CD4-positive, alpha-beta T cell treated with Interleukin-15 for 4 hours (primary cell): ENCODE data around the gene RINL.

Source experiments
- DNase-seq: peaks from one replicate; pipeline ENCODE4 v3.0.0-alpha.2; 2020; ENCODE audit warnings: low spot score

The RINL gene

GRCh38 chr19:38849147-38849859 lies 28.8 kb downstream of the RINL start:
- DNase-seq, result peak; percentile 98

GRCh38 chr19:38848299-38849146 lies 29.6 kb downstream of the RINL start:
- no peak for DNase-seq

- DNase-seq, result no peak
Measured at GRCh38 chr19:38846097-38846496, 32.0 kb downstream of the RINL start.

- no peak for DNase-seq
Measured at GRCh38 chr19:38845374-38846024, 32.6 kb downstream of the RINL start.

DNA sequence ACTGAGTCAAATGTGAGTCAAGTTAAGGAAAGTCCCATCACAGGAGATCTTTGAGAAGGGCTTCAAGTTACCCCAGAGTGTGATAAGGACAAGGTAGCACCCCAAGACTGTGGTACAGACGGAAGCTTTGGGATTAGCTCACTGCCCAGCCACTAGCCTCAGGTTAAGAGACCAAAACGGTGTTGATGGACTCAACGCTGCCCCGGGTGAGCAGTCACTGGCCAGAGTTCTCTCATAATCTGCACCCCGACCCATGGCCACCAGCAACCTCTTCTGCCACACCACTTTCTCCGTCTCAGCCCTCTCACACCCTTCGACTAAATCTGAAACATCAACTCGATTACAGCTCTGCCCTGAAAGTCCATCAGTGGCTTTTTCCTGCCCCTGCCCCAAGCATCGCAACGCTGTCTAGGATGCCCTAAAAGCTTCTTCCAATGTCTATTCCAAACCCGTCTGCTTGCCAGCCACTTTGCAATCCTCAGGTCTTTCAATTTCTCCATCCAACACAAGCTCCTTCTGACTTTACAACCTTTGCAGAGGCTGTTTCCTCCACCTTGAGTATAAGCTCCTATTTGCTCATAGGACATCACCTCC lies 33.9 kb downstream of the RINL start:
- DNase-seq, result no peak

GRCh38 chr19:38843175-38843758 lies 34.8 kb downstream of the RINL start:
- DNase-seq, result no peak

DNA sequence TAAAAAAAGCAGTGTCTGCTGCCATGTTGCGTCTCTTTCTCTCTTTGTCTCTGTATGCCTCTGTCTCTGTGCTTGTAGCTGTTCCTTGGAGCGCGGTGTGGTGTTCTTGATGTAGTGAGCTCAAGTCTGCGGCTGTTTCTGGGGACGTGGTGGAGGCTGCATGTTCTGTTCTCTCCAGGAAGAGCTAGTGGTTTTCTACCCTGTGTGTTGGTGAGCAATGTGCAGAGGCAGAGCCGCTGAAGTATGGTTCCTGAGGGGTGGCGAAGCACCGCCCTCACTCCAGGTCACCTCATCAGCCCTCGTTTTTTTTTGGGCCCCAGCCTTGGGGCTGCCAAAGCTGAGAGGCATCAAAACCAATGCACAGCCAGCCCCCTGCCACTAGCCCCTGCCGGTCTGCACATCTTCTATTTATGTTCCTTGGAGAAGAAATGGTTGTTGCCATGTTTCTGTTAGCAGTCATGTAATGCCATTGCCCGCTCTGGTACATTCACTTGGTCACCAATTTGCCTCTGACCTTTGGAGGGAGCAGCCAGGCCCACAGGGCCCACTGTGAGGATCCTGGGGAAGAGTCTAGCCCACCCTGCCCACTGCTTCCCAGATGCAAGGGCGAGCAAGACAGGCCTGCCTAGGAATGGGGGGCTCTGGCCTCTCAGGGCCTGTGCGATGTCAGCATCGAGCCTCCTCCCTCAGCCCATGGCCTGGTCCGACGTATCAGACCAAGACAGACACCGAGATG lies 35.5 kb downstream of the RINL start:
- peak; percentile 81 for DNase-seq

DNA sequence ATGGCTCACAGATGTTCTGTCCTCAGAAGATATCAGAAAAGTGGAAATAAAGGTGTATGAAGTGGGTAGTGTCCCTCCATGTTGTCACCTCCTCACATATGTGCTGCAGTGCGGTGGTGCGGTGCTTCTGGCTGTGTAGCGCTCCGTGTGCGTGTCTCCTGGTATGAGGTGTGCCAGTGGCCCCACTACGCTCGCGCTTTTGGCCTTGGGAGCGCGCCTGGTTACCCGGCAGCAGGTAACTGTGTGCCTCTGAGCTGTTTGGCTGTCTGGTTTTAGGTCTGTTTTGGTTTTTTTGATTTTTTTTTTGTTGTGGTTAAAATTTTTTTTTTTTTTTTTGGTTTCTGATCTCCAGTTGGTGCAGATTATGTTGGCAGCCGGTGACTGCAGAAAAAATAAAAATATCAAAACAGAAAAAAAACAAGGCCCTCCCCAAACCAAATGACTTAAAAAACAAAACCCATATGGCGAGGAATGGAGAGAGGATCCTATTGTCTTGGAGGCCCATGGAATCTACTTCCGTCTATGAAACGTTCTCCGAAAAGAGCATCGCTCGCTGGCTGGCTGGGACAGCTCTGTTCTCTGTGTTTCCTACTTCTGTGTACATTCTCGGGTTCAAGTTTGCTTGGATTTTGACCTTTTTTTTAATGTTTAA lies 36.2 kb downstream of the RINL start:
- DNase-seq, result peak; percentile 66

- no peak for DNase-seq
Measured at GRCh38 chr19:38841180-38841766, 36.8 kb downstream of the RINL start.

GRCh38 chr19:38840583-38840968 lies 37.5 kb downstream of the RINL start:
- no peak for DNase-seq

GRCh38 chr19:38839816-38840582 lies 38.1 kb downstream of the RINL start:
- DNase-seq, result no peak

- no peak for DNase-seq
Measured at GRCh38 chr19:38838986-38839761, 38.9 kb downstream of the RINL start.

DNA sequence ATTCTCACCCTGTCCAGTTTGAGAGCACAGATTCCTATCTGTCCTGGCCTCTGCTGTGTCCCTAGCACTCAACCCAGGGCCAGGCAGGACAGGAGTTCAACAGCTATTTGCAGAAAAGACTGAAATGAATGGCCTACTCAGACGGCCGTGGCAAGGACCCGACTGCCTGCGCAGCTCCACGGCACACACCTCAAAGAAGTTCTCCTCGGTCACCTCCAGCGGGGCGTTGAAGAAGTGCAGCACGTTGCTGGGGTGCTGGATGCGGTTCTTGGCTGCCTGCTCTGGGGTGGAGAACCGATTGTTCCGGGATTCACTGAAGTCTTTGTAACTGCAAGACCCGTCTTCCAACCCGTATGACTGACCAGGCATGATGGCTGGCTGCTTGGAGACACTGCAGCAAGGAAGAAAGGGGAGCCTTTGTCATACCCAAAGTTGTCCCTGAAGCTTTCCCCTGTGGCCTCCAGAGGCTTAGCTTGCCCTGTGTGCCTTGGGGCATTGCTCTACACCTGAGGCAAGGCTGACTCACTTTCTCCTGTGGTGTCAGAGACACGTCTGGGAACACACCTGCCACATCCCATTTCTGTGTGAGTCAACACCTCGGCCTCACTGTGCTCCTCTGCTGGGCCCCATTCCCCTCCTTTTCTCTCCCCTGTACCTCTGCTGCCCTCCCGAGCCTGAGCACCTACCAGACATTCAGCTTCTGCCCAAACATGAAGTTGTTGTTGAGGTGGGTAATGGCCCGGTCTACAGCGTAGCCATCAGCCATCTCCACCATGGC lies 39.7 kb downstream of the RINL start:
- DNase-seq, result peak; percentile 41

DNA sequence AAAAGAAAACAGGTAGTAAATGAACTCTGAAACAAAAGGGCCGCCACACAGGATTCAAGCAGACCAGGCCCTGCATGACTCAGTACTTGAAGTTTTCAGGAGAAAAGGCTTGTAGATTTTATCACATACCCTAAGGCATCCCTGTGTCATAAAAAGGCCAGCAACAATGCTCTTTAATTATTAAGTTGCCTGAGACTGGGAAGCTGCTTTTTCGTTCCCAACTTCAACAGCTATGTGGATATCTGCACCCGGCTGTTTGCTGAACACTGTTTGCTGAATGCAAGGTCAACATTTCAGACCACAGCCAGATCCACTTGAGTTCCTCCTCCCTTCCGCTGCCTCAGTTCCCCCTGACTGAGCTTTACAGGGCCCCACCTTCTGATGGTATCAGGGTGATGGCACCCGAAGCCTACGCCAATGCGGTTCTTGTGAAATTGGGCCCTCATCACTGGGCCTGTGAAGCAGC lies 40.4 kb downstream of the RINL start:
- DNase-seq, result no peak

DNA sequence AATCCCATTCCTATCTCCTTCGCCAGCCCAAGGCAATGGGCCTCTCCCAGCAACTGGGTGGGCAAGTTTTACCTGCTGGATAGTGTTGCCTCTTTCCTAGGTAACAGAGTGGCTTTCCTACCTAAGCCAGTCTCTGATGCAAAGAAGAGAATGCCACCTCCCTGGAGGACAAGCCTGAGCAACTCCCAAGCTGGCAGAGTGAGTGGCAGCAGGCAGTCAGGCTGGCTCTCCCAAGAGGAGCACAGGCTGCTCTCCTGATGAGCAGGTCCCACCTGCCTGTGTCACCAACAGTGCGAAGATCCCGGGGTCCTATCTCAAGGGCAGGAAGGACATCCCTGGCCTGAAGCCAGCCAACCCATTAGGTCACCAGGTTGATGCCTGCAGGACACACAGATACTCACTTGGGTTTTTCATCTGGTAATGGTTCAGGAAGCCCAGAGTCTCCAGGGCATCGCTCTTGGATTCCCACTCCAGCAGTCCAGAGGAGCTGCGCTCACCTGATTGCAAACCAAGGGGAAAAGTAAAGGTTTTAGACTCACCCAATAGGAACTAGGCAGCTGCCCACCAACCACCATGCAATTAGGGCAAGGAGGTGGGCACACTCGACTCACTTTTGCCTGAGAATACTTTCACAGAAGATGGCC lies 41.0 kb downstream of the RINL start:
- DNase-seq, result no peak

GRCh38 chr19:38836159-38836982 lies 41.7 kb downstream of the RINL start:
- no peak for DNase-seq

DNA sequence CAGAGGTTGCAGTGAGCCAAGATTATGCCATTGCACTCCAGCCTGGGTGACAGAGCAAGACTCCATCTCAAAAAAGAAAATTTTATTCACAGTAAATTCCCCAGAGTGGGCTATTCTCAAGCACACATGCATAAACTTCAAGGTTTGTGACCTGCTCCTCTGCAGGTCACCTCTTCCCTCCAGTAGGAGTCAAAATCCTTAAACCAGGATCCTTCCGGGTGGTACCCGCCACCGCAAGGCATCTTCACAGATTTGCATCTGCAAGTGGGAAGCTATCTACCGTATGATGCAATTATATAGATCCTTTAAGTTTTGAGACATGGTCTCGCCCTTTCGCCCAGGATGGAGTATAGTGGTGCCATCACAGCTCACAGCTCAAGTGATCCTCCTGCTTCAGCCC lies 43.5 kb downstream of the RINL start:
- no peak for DNase-seq
